ENCODE data around the gene TMEM215. TPM values are rescaled to one million over a fixed set of nuclear protein-coding genes. Genes with fewer than 3 reads are reported as not detected.

Gene TMEM215
- total and polyA plus RNA-seq, 2 experiments from 2014 or later: not detected

DNA sequence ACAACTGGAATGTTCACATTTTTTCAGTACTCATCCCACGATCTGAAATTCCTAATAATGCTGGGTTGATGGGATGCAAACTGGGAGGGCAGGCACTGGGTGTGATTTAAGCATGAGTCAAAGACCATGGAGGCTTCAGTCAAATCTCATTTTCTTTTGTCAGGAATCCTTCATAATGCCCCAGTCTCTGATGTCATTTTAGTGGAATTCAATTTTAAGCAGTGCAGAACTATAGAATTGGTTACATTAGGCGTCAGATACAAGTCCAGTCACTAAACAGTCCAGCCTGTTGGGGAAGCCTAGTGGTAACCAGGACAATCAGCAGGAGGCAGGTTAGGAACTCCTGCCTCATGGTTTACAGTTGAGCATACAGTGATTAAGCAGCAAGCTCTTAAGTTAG, 41.0 kb upstream of the TMEM215 start:
- no peak for DNase-seq (ENCODE audit: low read depth in 1 of 2, low spot score in 1 of 2)

DNA sequence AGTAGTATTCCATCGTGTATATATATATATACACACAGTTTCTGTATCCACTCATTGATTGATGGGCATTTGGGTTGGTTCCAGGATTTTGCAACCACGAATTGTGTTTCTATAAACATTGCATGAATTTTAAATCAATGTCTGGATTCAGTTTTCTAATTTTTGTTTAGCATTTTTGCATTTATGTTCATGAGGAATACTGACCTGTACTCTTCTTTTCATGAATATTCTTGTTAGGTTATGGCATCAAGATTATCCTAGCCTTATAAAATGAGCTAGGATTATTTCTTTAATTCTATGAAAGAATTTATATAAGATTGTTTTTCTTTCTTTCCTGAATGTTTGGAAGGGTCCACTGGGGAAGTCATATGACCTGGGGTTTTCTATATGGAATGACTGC, 35.3 kb upstream of the TMEM215 start:
- TF ChIP-seq, protein P1, sequence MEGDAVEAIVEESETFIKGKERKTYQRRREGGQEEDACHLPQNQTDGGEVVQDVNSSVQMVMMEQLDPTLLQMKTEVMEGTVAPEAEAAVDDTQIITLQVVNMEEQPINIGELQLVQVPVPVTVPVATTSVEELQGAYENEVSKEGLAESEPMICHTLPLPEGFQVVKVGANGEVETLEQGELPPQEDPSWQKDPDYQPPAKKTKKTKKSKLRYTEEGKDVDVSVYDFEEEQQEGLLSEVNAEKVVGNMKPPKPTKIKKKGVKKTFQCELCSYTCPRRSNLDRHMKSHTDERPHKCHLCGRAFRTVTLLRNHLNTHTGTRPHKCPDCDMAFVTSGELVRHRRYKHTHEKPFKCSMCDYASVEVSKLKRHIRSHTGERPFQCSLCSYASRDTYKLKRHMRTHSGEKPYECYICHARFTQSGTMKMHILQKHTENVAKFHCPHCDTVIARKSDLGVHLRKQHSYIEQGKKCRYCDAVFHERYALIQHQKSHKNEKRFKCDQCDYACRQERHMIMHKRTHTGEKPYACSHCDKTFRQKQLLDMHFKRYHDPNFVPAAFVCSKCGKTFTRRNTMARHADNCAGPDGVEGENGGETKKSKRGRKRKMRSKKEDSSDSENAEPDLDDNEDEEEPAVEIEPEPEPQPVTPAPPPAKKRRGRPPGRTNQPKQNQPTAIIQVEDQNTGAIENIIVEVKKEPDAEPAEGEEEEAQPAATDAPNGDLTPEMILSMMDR (IDR thresholded peaks at IDR 0.05; ENCODE audit: low read depth, low read length): no peak

More for the DNA sequence above, 41.0 kb upstream of the TMEM215 start:
- no peaks in the 10 kb centered on the region for H3K36me3 ChIP-seq
- H3K9me3 ChIP-seq (ENCODE audit: low read depth): no peaks in the 10 kb centered on the region
- H3K4me1 ChIP-seq (ENCODE audit: low read depth): no peaks in the 10 kb centered on the region
- no peak overlapping the region for H3K27ac ChIP-seq
- TF ChIP-seq, protein P1 (IDR thresholded peaks at IDR 0.05; ENCODE audit: low read depth, low read length): no peak
- H3K4me3 ChIP-seq: no peak overlapping the region
- no peaks in the 10 kb centered on the region for H3K27me3 ChIP-seq

DNA sequence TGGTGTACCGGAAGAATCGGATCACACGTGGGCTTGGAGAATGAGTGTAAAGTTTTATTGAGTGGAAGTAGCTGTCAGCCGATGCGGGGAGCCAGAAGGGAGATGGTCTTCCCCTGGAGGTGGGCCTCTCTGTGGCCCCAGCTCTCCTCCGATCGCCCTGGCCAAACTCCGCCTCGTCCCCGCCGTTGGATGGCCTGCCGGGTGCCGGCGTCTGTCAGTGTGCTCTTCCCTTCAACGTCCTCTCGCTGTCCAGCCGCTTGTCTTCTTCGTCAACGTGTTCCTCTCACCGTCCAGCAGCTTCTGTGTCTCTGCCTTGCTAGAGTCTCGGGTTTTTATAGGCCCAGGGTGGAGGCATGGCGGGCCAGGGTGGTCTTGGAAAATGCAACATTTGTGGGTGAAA, 27.6 kb upstream of the TMEM215 start:
- TF ChIP-seq, protein P1 (IDR thresholded peaks at IDR 0.05; ENCODE audit: low read depth, low read length): no peak
- H3K4me3 ChIP-seq: no peak overlapping the region
- no peaks in the 10 kb centered on the region for H3K9me3 ChIP-seq (ENCODE audit: low read depth)
- no peak overlapping the region for H3K27ac ChIP-seq
- no peaks in the 10 kb centered on the region for H3K27me3 ChIP-seq
- no peaks in the 10 kb centered on the region for H3K4me1 ChIP-seq (ENCODE audit: low read depth)
- no peak for DNase-seq (ENCODE audit: low read depth in 1 of 2, low spot score in 1 of 2)
- no peaks in the 10 kb centered on the region for H3K36me3 ChIP-seq

More for the DNA sequence above, 35.3 kb upstream of the TMEM215 start:
- Histone ChIP-seq H3K4me1 (ENCODE audit: low read depth) (no peaks in the 10 kb centered on the region), H3K9me3 (ENCODE audit: low read depth) (no peaks in the 10 kb centered on the region), H3K27me3 (no peaks in the 10 kb centered on the region), H3K27ac (no peak overlapping the region), H3K4me3 (no peak overlapping the region), H3K36me3 (no peaks in the 10 kb centered on the region)
- DNase-seq (ENCODE audit: low read depth in 1 of 2, low spot score in 1 of 2): no peak

DNA sequence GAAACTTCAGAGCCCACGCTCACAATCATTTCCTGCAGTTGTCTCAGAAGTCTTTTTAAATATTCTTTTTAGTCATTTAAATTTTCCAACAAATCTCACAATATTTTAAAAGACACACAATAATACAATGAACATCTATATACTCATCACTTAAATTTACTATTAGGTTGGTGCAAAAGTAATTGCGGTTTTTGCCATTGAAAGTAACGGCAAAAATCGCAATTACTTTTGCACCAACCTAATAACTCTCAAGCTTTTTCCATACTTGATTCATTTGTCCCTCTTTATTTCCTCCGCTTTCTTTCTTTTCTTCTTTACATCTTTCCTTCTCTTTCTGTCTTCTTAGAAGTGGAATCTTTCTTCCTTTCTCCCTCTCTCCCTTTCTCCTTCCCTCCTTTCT, 19.2 kb upstream of the TMEM215 start:
- H3K9me3 ChIP-seq (ENCODE audit: low read depth): no peaks in the 10 kb centered on the region
- no peaks in the 10 kb centered on the region for H3K27me3 ChIP-seq
- H3K4me3 ChIP-seq: no peak overlapping the region
- TF ChIP-seq, protein P1 (IDR thresholded peaks at IDR 0.05; ENCODE audit: low read depth, low read length): no peak
- DNase-seq (ENCODE audit: low read depth in 1 of 2, low spot score in 1 of 2): no peak
- H3K27ac ChIP-seq: no peak overlapping the region
- no peaks in the 10 kb centered on the region for H3K4me1 ChIP-seq (ENCODE audit: low read depth)
- H3K36me3 ChIP-seq: no peaks in the 10 kb centered on the region

DNA sequence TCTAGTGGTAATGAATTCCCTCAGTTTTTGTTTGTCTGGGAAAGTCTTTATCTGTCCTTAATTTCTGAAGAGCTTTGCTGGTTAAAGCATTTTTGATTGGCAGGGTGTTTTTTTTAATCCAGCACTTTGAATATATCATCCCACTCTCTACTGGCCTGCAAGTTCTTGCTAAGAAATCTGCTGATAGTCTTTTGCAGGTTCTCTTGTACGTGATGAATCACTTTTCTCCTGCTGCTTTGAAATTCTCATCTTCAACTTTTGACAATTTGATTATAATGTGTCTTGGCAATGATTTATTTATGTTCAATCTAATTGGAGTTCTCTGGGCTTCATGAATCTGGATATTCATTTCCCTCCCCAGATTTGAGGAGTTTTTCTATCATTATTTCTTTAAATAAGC, 8.1 kb upstream of the TMEM215 start:
- Histone ChIP-seq H3K4me1 (ENCODE audit: low read depth) (no peaks in the 10 kb centered on the region), H3K36me3 (no peaks in the 10 kb centered on the region), H3K27me3 (peaks cover 14% of the 10 kb centered on the region), H3K9me3 (ENCODE audit: low read depth) (no peaks in the 10 kb centered on the region), H3K4me3 (no peak overlapping the region), H3K27ac (no peak overlapping the region)
- no peak for DNase-seq (ENCODE audit: low read depth in 1 of 2, low spot score in 1 of 2)
- TF ChIP-seq, protein P1 (IDR thresholded peaks at IDR 0.05; ENCODE audit: low read depth, low read length): no peak

DNA sequence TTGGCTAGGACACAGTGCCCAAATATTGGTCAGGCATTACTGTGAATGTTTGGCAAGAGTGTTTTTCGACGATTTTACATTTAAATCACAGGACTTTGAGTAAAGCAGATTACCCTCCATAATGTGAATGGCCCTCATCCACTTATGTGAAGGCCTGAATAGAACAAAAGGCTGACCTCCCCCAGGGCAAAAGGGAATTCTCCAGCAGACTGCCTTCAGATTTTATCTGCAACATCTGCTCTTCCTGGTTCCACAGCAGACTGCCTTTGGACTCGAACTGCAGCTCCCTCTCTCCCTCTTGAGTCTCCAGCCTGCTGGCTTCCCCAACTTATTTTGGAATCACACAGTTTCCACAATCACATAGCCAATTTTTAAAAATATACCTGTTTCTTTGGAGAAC, 7.1 kb upstream of the TMEM215 start:
- H3K27me3 ChIP-seq: peaks cover 24% of the 10 kb centered on the region
- DNase-seq (ENCODE audit: low read depth in 1 of 2, low spot score in 1 of 2): no peak
- TF ChIP-seq, protein P1 (IDR thresholded peaks at IDR 0.05; ENCODE audit: low read depth, low read length): no peak

More for the DNA sequence above, 7.1 kb upstream of the TMEM215 start:
- no peaks in the 10 kb centered on the region for H3K9me3 ChIP-seq (ENCODE audit: low read depth)
- no peak overlapping the region for H3K27ac ChIP-seq
- H3K36me3 ChIP-seq: no peaks in the 10 kb centered on the region
- H3K4me3 ChIP-seq: no peak overlapping the region
- no peaks in the 10 kb centered on the region for H3K4me1 ChIP-seq (ENCODE audit: low read depth)
